HG03280 (cell line): ENCODE data around the gene UGT1A5.

Experiments used
- ATAC-seq: cut with Tn5 transposase; IDR thresholded peaks from one replicate; pipeline ENCODE4 v1.9.1; 2021; ENCODE audit warnings: mild to moderate bottlenecking, moderate library complexity; ENCODE audit not compliant: unreplicated experiment

UGT1A5 gene

GRCh38 chr2:233712611-233713261 lies at the start of gene UGT1A5:
Gene UGT1A5 (plus strand): TSS chr2:233712907. CDS start chr2:233712992, 85 bp downstream.
- no peak for ATAC-seq

- no peak for ATAC-seq
Measured at GRCh38 chr2:233663911-233664310, 48.8 kb upstream of the UGT1A5 start.

GRCh38 chr2:233668605-233669260 lies 44.0 kb upstream of the UGT1A5 start:
- no peak for ATAC-seq

- ATAC-seq, result no peak
Measured at GRCh38 chr2:233671290-233672161, 41.2 kb upstream of the UGT1A5 start, which contains the start of gene UGT1A9. Gene UGT1A9 (plus strand): TSS chr2:233671898. CDS start chr2:233671935, 37 bp downstream.

GRCh38 chr2:233672886-233673285 lies 39.8 kb upstream of the UGT1A5 start:
- ATAC-seq, result no peak

GRCh38 chr2:233673896-233674295 lies 38.8 kb upstream of the UGT1A5 start:
- ATAC-seq, result no peak

- no peak for ATAC-seq
Measured at GRCh38 chr2:233674314-233674713, 38.4 kb upstream of the UGT1A5 start.

GRCh38 chr2:233674995-233675394 lies 37.7 kb upstream of the UGT1A5 start:
- no peak for ATAC-seq

- no peak for ATAC-seq
Measured at GRCh38 chr2:233676046-233676445, 36.7 kb upstream of the UGT1A5 start.

GRCh38 chr2:233679196-233679595 lies 33.5 kb upstream of the UGT1A5 start:
- no peak for ATAC-seq

- no peak for ATAC-seq
Measured at GRCh38 chr2:233680361-233681045, 32.2 kb upstream of the UGT1A5 start.

GRCh38 chr2:233681521-233682099 lies 31.1 kb upstream of the UGT1A5 start, which contains the start of gene UGT1A7:
Gene UGT1A7 (plus strand): TSS chr2:233681901. CDS start chr2:233681938, 37 bp downstream.
- ATAC-seq, result no peak

- ATAC-seq, result no peak
Measured at GRCh38 chr2:233684640-233685039, 28.1 kb upstream of the UGT1A5 start.

GRCh38 chr2:233686928-233687327 lies 25.8 kb upstream of the UGT1A5 start:
- no peak for ATAC-seq

GRCh38 chr2:233688341-233688740 lies 24.4 kb upstream of the UGT1A5 start:
- no peak for ATAC-seq

GRCh38 chr2:233689031-233689430 lies 23.7 kb upstream of the UGT1A5 start:
- no peak for ATAC-seq

GRCh38 chr2:233689501-233689900 lies 23.2 kb upstream of the UGT1A5 start:
- no peak for ATAC-seq

- no peak for ATAC-seq
Measured at GRCh38 chr2:233690444-233690843, 22.3 kb upstream of the UGT1A5 start.

- ATAC-seq, result no peak
Measured at GRCh38 chr2:233691443-233692433, 21.0 kb upstream of the UGT1A5 start.
